IMR-90 (cell line): ENCODE measurements around the gene OGG1. TPM values are rescaled to one million over a fixed set of nuclear protein-coding genes. Genes with fewer than 3 reads are reported as not detected.

ENCODE experiments used
- ATAC-seq: fragments of 200-7000 bp; cut with Tn5 transposase; 2 replicates; pipeline ENCODE4 v1.9.1; 2020; ENCODE audit warnings: low read depth, mild to moderate bottlenecking, moderate library complexity
- BruUV-seq: library from RNA; stranded (reverse); fragments of 400-500 nt; replicated peaks from 2 replicates; lab custom pipeline; 2021; lab: Mats Ljungman, UMichigan
- CTCF ChIA-PET: fragments of 300-600 bp; formaldehyde crosslinking; extraction: SDS; loops from one replicate; lab custom pipeline; 2021; ENCODE audit warnings: antibody characterized with exemption; lab: Yijun Ruan, JAX
- POLR2A ChIA-PET: fragments of 300-600 bp; sonication (Branson Sonifier 250); formaldehyde crosslinking; loops from one replicate; lab custom pipeline; 2022; ENCODE audit warnings: antibody characterized with exemption; ENCODE audit not compliant: unreplicated experiment; lab: Charles Lee
- DNase-seq: peaks from one replicate; pipeline ENCODE4 v3.0.0; 2013
- H2AFZ ChIP-seq: replicated peaks from 2 replicates; pipeline ENCODE3; 2013; ENCODE audit warnings: low read length, mild to moderate bottlenecking; ENCODE audit not compliant: poor library complexity
- H2AK5ac ChIP-seq: 2 replicates; pipeline ENCODE4 v1.6.1; 2013; ENCODE audit warnings: low read depth, low read length, inconsistent platforms
- H2AK9ac ChIP-seq: replicated peaks from 2 replicates; pipeline ENCODE3; 2013; ENCODE audit warnings: mild to moderate bottlenecking, low read depth, low read length, moderate library complexity; ENCODE audit not compliant: poor library complexity
- H2BK120ac ChIP-seq: 2 replicates; pipeline ENCODE4 v1.6.1; 2013; ENCODE audit warnings: low read depth, low read length, inconsistent platforms
- H2BK15ac ChIP-seq: 3 replicates; pipeline ENCODE4 v1.6.1; 2013; ENCODE audit warnings: low read depth, low read length, inconsistent platforms
- H2BK20ac ChIP-seq: 2 replicates; pipeline ENCODE4 v1.6.1; 2013; ENCODE audit warnings: low read depth, mild to moderate bottlenecking, inconsistent platforms, low read length, moderate library complexity
- H2BK5ac ChIP-seq: 2 replicates; pipeline ENCODE4 v1.6.1; 2013; ENCODE audit warnings: mild to moderate bottlenecking, low read depth, low read length, inconsistent platforms; ENCODE audit not compliant: poor library complexity, severe bottlenecking
- H3K14ac ChIP-seq: replicated peaks from 2 replicates; pipeline ENCODE4 v1.6.1; 2013; ENCODE audit warnings: low read depth, low read length, inconsistent platforms
- H3K18ac ChIP-seq: 2 replicates; pipeline ENCODE4 v1.6.1; 2013; ENCODE audit warnings: low read depth, low read length, control low read depth
- H3K23ac ChIP-seq: 2 replicates; pipeline ENCODE4 v1.6.1; 2013; ENCODE audit warnings: low read depth, low read length, inconsistent platforms
- H3K27ac ChIP-seq: 2 replicates; pipeline ENCODE4 v1.5.1; 2013; ENCODE audit warnings: mild to moderate bottlenecking, control low read depth, low read length; ENCODE audit not compliant: insufficient read depth
- H3K27me3 ChIP-seq: 2 replicates; pipeline ENCODE4 v1.6.1; 2013; ENCODE audit warnings: low read length; ENCODE audit not compliant: control insufficient read depth, insufficient read depth
- H3K36me3 ChIP-seq: 2 replicates; pipeline ENCODE4 v1.6.1; 2013; ENCODE audit warnings: low read length, mixed read lengths; ENCODE audit not compliant: control insufficient read depth, insufficient read depth
- H3K4ac ChIP-seq: 2 replicates; pipeline ENCODE4 v1.6.1; 2013; ENCODE audit warnings: low read depth, low read length, inconsistent platforms
- H3K4me1 ChIP-seq: 2 replicates; pipeline ENCODE4 v1.6.1; 2013; ENCODE audit warnings: low read length, mixed read lengths; ENCODE audit not compliant: control insufficient read depth, insufficient read depth
- H3K4me2 ChIP-seq: 2 replicates; pipeline ENCODE4 v1.6.1; 2013; ENCODE audit warnings: low read depth, mild to moderate bottlenecking, control low read depth, low read length, moderate library complexity
- H3K4me3 ChIP-seq: 2 replicates; pipeline ENCODE4 v1.5.1; 2013; ENCODE audit warnings: low read depth, mild to moderate bottlenecking, control low read depth, low read length, moderate library complexity; ENCODE audit not compliant: insufficient read depth
- H3K56ac ChIP-seq: 2 replicates; pipeline ENCODE4 v1.6.1; 2013; ENCODE audit warnings: low read length, inconsistent platforms; ENCODE audit not compliant: insufficient read depth; ENCODE audit errors: extremely low read depth
- H3K79me1 ChIP-seq, 2 experiments: 2 replicates each; pipeline ENCODE4 v1.6.1; 2013; ENCODE audit warnings: low read length in 2 of 2, inconsistent platforms in 1 of 2, low read depth in 1 of 2
- H3K9ac ChIP-seq: 2 replicates; pipeline ENCODE4 v1.6.1; 2013; ENCODE audit warnings: low read depth, low read length, control low read depth
- H3K9me1 ChIP-seq: 2 replicates; pipeline ENCODE4 v1.6.1; 2013; ENCODE audit warnings: low read length, inconsistent platforms; ENCODE audit not compliant: insufficient read depth
- H3K9me3 ChIP-seq: 2 replicates; pipeline ENCODE4 v1.6.1; 2013; ENCODE audit warnings: low read length; ENCODE audit not compliant: control insufficient read depth, insufficient read depth
- H4K20me1 ChIP-seq: 2 replicates; pipeline ENCODE4 v1.6.1; 2013; ENCODE audit warnings: low read length, inconsistent platforms; ENCODE audit not compliant: insufficient read depth
- H4K5ac ChIP-seq: 2 replicates; pipeline ENCODE4 v1.6.1; 2013; ENCODE audit warnings: mild to moderate bottlenecking, low read depth, low read length, control low read depth
- H4K8ac ChIP-seq, 2 experiments: 2 replicates each; pipeline ENCODE4 v1.6.1; 2013; ENCODE audit warnings: low read depth in 2 of 2, low read length in 2 of 2, control low read depth in 1 of 2, inconsistent platforms in 1 of 2
- H4K91ac ChIP-seq: 2 replicates; pipeline ENCODE4 v1.6.1; 2013; ENCODE audit warnings: low read depth, low read length, inconsistent platforms; ENCODE audit not compliant: insufficient read depth
- MAFK ChIP-seq: IDR thresholded peaks from 2 replicates; pipeline ENCODE4 v1.6.1; 2012; ENCODE audit warnings: low read depth, low read length, improper control_type of control experiment
- RFX5 ChIP-seq: IDR thresholded peaks from 2 replicates; pipeline ENCODE4 v1.8.0; 2012; ENCODE audit warnings: low read depth, mild to moderate bottlenecking, low read length, moderate library complexity
- WGBS, 2 experiments: methylation state at CpG; one replicate each; pipeline versions ENCODE4 v1.1.5 to v1.1.7; 2013; ENCODE audit warnings: missing lambda C conversion rate in 2 of 2; ENCODE audit not compliant: insufficient read length in 1 of 2; ENCODE audit errors: extremely low coverage in 2 of 2; 5-methylcytosine and 5-hydroxymethylcytosine counted together
- dilution Hi-C: fragments of 300-500 bp; cut with HindIII; formaldehyde crosslinking; loops from one replicate; pipeline ENCODE4 v1.14.3; 2018; ENCODE audit warnings: low sequenced_read_pairs; ENCODE audit not compliant: unreplicated experiment
- in situ Hi-C: fragments of 300-500 bp; cut with MboI; formaldehyde crosslinking; loops from 3 replicates; pipeline ENCODE4 v1.14.3; 2019; ENCODE audit warnings: low sequenced_read_pairs, inconsistent platforms, mixed read lengths
- intact Hi-C: fragments of 100-400 bp; cut with micrococcal nuclease; formaldehyde crosslinking; loops from 2 replicates; pipeline ENCODE4 v1.10.0; 2022
- polyA plus RNA-seq, 3 experiments: library from polyadenylated mRNA; depleted of rRNA; stranded (reverse); fragments of >200 nt; gene quantifications; 2 replicates each; pipeline ENCODE4 v1.2.3, GENCODE V29; 2012; ENCODE audit warnings: low replicate concordance in 1 of 3
- total RNA-seq: library from RNA; depleted of rRNA; stranded (reverse); fragments of >200 nt; gene quantifications from 2 replicates; pipeline ENCODE4 v1.2.3, GENCODE V29; 2012

OGG1 gene
- total and polyA plus RNA-seq, 2 of the 4 experiments (the other 2 are of a cell fraction) = 14.9 to 25.6 TPM

GRCh38 chr3:9749296-9749644 lies 482 bp upstream of the OGG1 start:
- peak overlapping the region; percentile 5; the same call in 1 of the 2 replicates for H3K18ac ChIP-seq
- peak overlapping the region; percentile 70 to 80 for H4K8ac ChIP-seq
- peak overlapping the region; percentile 48 for H3K4me2 ChIP-seq
- DNase-seq (no peak), ATAC-seq (peak; percentile 18)
- intact Hi-C loops (loop anchor here (1.0 kb wide), 1 partner anchor 18 kb away; the partner anchor contains the start of gene BRPF1), dilution Hi-C loops (no loop called here), in situ Hi-C loops (no loop called here)
- H4K91ac ChIP-seq = peak overlapping the region; percentile 73
- no TSS peak for BruUV-seq
- H2BK5ac ChIP-seq = peak overlapping the region; percentile 59
- no peaks in the 10 kb centered on the region for H4K20me1 ChIP-seq
- peaks cover 17% of the 10 kb centered on the region for H3K9me1 ChIP-seq
- H3K36me3 ChIP-seq = peaks cover 41% of the 10 kb centered on the region
- peak overlapping the region; percentile 59 for H2AK5ac ChIP-seq
- peak overlapping the region; percentile 45 for H2BK120ac ChIP-seq
- peak overlapping the region; percentile 38 for H3K4me3 ChIP-seq
- H2AFZ ChIP-seq = peak overlapping the region; percentile 99
- H3K4me1 ChIP-seq = peaks cover 20% of the 10 kb centered on the region
- peaks cover 17 to 42% of the 10 kb centered on the region in 2 experiments for H3K79me1 ChIP-seq
- H3K9me3 ChIP-seq = no peaks in the 10 kb centered on the region
- ChIA-PET CTCF (interaction anchor here (1.9 kb wide), 1 partner anchor 33 kb away, joined by 4 read pairs; no protein-coding TSS in a partner anchor), POLR2A (interaction anchor here (1.6 kb wide), 1 partner anchor 17 kb away, joined by 5 read pairs; no protein-coding TSS in a partner anchor)
- H3K23ac ChIP-seq = peak overlapping the region; percentile 83
- H3K56ac ChIP-seq = peak overlapping the region; percentile 60; the same call in 1 of the 2 replicates
- TF ChIP-seq MAFK (no peak), RFX5 (no peak)
- peak overlapping the region; percentile 51 for H3K9ac ChIP-seq
- peak overlapping the region; percentile 91 for H2AK9ac ChIP-seq
- WGBS, 2 experiments = 2% methylated on average over 12 of the region's 19 CpGs; no CpG with 5 or more reads in 1 of the 2 experiments
- H4K5ac ChIP-seq = peak overlapping the region; percentile 73
- no peaks in the 10 kb centered on the region for H3K27me3 ChIP-seq
- H2BK15ac ChIP-seq = no peak overlapping the region
- peak overlapping the region; percentile 74 for H3K27ac ChIP-seq
- peak overlapping the region; percentile 74 for H3K4ac ChIP-seq
- H3K14ac ChIP-seq = peak overlapping the region; percentile 65
- H2BK20ac ChIP-seq = 0 out of 2 replicates have a peak overlapping the region, but pooled peaks have one; percentile 3
